Astrocyte of the cerebellum (primary cell): Measurements from ENCODE around the gene PITPNC1.

Source experiments
- DNase-seq: peaks from one replicate; pipeline ENCODE4 v3.0.0-alpha.2; 2011; ENCODE audit warnings: low read depth
- H3K4me3 ChIP-seq: 2 replicates; pipeline ENCODE4 v1.5.1; 2011; ENCODE audit warnings: mild to moderate bottlenecking, low read depth, low read length, moderate library complexity
- CTCF ChIP-seq: IDR thresholded peaks from 2 replicates; pipeline ENCODE4 v1.5.1; 2012; ENCODE audit warnings: low read length, low read depth, moderate library complexity, mild to moderate bottlenecking; ENCODE audit errors: missing control alignments
- in situ Hi-C: cut with HindIII; loops from 2 replicates; pipeline ENCODE4 v1.10.0; 2017; ENCODE audit warnings: low sequenced_read_pairs

PITPNC1 gene

GRCh38 chr17:67557921-67558320, 180.8 kb downstream of the PITPNC1 start:
- in situ Hi-C loops, result no loop called here
- H3K4me3 ChIP-seq, result no peak overlapping the region
- no peak for DNase-seq
- TF ChIP-seq CTCF, result no peak

GRCh38 chr17:67558740-67559380, 181.8 kb downstream of the PITPNC1 start:
- in situ Hi-C loops, result no loop called here
- H3K4me3 ChIP-seq, result no peak overlapping the region
- TF ChIP-seq CTCF, result no peak
- no peak for DNase-seq

- in situ Hi-C loops, result no loop called here
- no peak for DNase-seq
- no peak overlapping the region for H3K4me3 ChIP-seq
- peak; percentile 10 for TF ChIP-seq CTCF
Measured at GRCh38 chr17:67559381-67559966, 182.4 kb downstream of the PITPNC1 start.

- DNase-seq, result no peak
- no peak for TF ChIP-seq CTCF
- in situ Hi-C loops, result no loop called here
- no peak overlapping the region for H3K4me3 ChIP-seq
Measured at GRCh38 chr17:67562005-67562404, 184.9 kb downstream of the PITPNC1 start.

GRCh38 chr17:67563692-67564228, 186.7 kb downstream of the PITPNC1 start:
- in situ Hi-C loops, result no loop called here
- DNase-seq, result no peak
- no peak for TF ChIP-seq CTCF
- no peak overlapping the region for H3K4me3 ChIP-seq

GRCh38 chr17:67565068-67565467, 188.0 kb downstream of the PITPNC1 start:
- in situ Hi-C loops, result no loop called here
- DNase-seq, result no peak
- no peak overlapping the region for H3K4me3 ChIP-seq
- no peak for TF ChIP-seq CTCF
